Measurements from ENCODE around the gene EDRF1.

Gene EDRF1

GRCh38 chr10:125734148-125734547, 14.6 kb downstream of the EDRF1 start (continued):
- TF ChIP-seq BACH2 (CRISPR knock-in tag; IDR thresholded peaks at IDR 0.05; ENCODE audit: borderline replicate concordance) (no peak), TOX (CRISPR knock-in tag; IDR thresholded peaks at IDR 0.05; ENCODE audit: borderline replicate concordance) (no peak)

DNA sequence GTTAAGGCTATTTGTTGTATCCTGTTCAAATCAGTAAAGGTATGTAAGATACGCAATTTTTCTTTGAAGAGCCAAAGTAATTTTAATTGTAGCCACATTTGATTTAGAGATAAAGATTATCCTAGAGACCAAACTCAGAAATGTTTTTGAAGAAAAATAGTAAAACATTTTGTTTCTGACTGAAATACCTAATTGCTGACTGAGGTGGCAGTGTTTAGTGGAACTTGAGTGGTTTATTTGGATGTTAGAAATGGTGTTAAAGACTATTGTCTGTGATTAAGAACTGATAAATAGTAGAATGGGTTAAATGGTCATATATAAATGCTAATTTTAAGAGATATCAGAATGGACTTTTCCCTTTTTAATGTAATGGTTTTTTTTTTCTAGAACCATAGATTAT, 15.3 kb downstream of the EDRF1 start:
- no peak for ATAC-seq
- TF ChIP-seq ESRRG (CRISPR knock-in tag; IDR thresholded peaks at IDR 0.05) (no peak), BACH2 (CRISPR knock-in tag; IDR thresholded peaks at IDR 0.05; ENCODE audit: borderline replicate concordance) (no peak), ARNTL (CRISPR knock-in tag; IDR thresholded peaks at IDR 0.05; ENCODE audit: borderline replicate concordance, low read depth) (no peak), POU6F1 (CRISPR knock-in tag; IDR thresholded peaks at IDR 0.05; ENCODE audit: borderline replicate concordance, low read depth) (no peak), PATZ1 (CRISPR knock-in tag; IDR thresholded peaks at IDR 0.05; ENCODE audit: borderline replicate concordance) (no peak), CREB5 (CRISPR knock-in tag; IDR thresholded peaks at IDR 0.05; ENCODE audit: low read depth) (no peak), ISL1 (CRISPR knock-in tag; IDR thresholded peaks at IDR 0.05) (no peak), ZFP30 (CRISPR knock-in tag; IDR thresholded peaks at IDR 0.05) (no peak), ZC3H10 (CRISPR knock-in tag; IDR thresholded peaks at IDR 0.05) (no peak), ZNF8 (CRISPR knock-in tag; IDR thresholded peaks at IDR 0.05) (no peak), CSRNP3 (CRISPR knock-in tag; IDR thresholded peaks at IDR 0.05) (no peak), GLIS3 (CRISPR knock-in tag; IDR thresholded peaks at IDR 0.05) (no peak), SNAI2 (CRISPR knock-in tag; IDR thresholded peaks at IDR 0.05) (no peak), ZNF70 (CRISPR knock-in tag; IDR thresholded peaks at IDR 0.05) (no peak)
- TF ChIP-seq, protein P1, sequence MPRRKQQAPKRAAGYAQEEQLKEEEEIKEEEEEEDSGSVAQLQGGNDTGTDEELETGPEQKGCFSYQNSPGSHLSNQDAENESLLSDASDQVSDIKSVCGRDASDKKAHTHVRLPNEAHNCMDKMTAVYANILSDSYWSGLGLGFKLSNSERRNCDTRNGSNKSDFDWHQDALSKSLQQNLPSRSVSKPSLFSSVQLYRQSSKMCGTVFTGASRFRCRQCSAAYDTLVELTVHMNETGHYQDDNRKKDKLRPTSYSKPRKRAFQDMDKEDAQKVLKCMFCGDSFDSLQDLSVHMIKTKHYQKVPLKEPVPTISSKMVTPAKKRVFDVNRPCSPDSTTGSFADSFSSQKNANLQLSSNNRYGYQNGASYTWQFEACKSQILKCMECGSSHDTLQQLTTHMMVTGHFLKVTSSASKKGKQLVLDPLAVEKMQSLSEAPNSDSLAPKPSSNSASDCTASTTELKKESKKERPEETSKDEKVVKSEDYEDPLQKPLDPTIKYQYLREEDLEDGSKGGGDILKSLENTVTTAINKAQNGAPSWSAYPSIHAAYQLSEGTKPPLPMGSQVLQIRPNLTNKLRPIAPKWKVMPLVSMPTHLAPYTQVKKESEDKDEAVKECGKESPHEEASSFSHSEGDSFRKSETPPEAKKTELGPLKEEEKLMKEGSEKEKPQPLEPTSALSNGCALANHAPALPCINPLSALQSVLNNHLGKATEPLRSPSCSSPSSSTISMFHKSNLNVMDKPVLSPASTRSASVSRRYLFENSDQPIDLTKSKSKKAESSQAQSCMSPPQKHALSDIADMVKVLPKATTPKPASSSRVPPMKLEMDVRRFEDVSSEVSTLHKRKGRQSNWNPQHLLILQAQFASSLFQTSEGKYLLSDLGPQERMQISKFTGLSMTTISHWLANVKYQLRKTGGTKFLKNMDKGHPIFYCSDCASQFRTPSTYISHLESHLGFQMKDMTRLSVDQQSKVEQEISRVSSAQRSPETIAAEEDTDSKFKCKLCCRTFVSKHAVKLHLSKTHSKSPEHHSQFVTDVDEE (CRISPR knock-in tag; IDR thresholded peaks at IDR 0.05): no peak

DNA sequence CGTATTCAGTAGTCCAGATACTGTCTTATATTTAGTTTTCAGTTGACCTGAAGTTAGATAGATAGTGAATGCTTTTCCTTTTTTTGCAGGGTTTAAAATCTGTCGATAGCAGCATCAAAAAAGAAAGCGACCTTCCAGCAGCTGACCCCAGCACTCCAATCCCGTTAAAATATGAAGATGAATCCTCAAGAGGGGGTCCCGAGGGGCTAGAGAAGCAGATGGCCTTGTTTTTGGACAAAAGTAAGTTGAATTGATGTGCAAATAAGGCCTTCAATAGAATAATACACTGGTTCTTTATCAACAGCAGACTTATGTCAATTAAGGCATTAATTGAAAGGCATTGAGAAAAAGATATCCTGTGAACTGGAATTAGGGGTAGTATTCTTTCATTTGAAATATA, 18.7 kb downstream of the EDRF1 start:
- TF ChIP-seq SNAI2 (CRISPR knock-in tag; IDR thresholded peaks at IDR 0.05) (no peak), BACH2 (CRISPR knock-in tag; IDR thresholded peaks at IDR 0.05; ENCODE audit: borderline replicate concordance) (no peak), ZNF565 (CRISPR knock-in tag; conservative IDR thresholded peaks at IDR 0.05; ENCODE audit: low read depth) (no peak), TOX (CRISPR knock-in tag; IDR thresholded peaks at IDR 0.05; ENCODE audit: borderline replicate concordance) (no peak), ZC3H10 (CRISPR knock-in tag; IDR thresholded peaks at IDR 0.05) (no peak), ESRRG (CRISPR knock-in tag; IDR thresholded peaks at IDR 0.05) (no peak), RARB (CRISPR knock-in tag; IDR thresholded peaks at IDR 0.05) (no peak), ZNF8 (CRISPR knock-in tag; IDR thresholded peaks at IDR 0.05) (no peak), ZNF70 (CRISPR knock-in tag; IDR thresholded peaks at IDR 0.05) (no peak), CSDC2 (CRISPR knock-in tag; IDR thresholded peaks at IDR 0.05) (no peak), POU6F1 (CRISPR knock-in tag; IDR thresholded peaks at IDR 0.05; ENCODE audit: borderline replicate concordance, low read depth) (no peak), ARNTL (CRISPR knock-in tag; IDR thresholded peaks at IDR 0.05; ENCODE audit: borderline replicate concordance, low read depth) (no peak)
- TF ChIP-seq, protein P1 (CRISPR knock-in tag; IDR thresholded peaks at IDR 0.05): no peak
- no peak for ATAC-seq
